ENCODE data around the gene RPS21.
A peak's percentile ranks its signal among the peaks of the same experiment; 100 is the strongest.

RPS21 gene

GRCh38 chr20:62378215-62378614 is 8.7 kb upstream of the RPS21 start:
- DNase-seq: no peak

GRCh38 chr20:62381202-62381797 is 5.6 kb upstream of the RPS21 start:
- DNase-seq: no peak

GRCh38 chr20:62381842-62382241 is 5.1 kb upstream of the RPS21 start:
- no peak for DNase-seq

- DNase-seq: peak in 10 of 14 donors; percentile 10 to 73 (median 36)
These were observed 4.4 kb upstream of the RPS21 start for GRCh38 chr20:62382306-62383198.

- no peak for DNase-seq
These were observed 463 bp downstream of the RPS21 start for GRCh38 chr20:62387219-62387913.

GRCh38 chr20:62387933-62388635 is 1.2 kb downstream of the RPS21 start:
- no peak for DNase-seq

- DNase-seq: no peak
These were observed 2.1 kb downstream of the RPS21 start for GRCh38 chr20:62388839-62389600.

- DNase-seq: no peak
These were observed 2.7 kb downstream of the RPS21 start for GRCh38 chr20:62389601-62390087.

GRCh38 chr20:62390317-62391164 is 3.6 kb downstream of the RPS21 start:
- DNase-seq: peak in 1 of 14 donors; percentile 64

- DNase-seq: peak in 2 of 14 donors; percentile 28 to 85
These were observed 4.5 kb downstream of the RPS21 start for GRCh38 chr20:62391165-62392076.

- no peak for DNase-seq
These were observed 5.1 kb downstream of the RPS21 start for GRCh38 chr20:62392077-62392418.

GRCh38 chr20:62392621-62393334 is 5.9 kb downstream of the RPS21 start:
- no peak for DNase-seq

- DNase-seq: no peak
These were observed 6.4 kb downstream of the RPS21 start for GRCh38 chr20:62393335-62393665.

- DNase-seq: no peak
These were observed 6.9 kb downstream of the RPS21 start for GRCh38 chr20:62393830-62394229.

GRCh38 chr20:62394248-62395245 is 7.6 kb downstream of the RPS21 start:
- DNase-seq: no peak

- DNase-seq: no peak
These were observed 8.7 kb downstream of the RPS21 start for GRCh38 chr20:62395311-62396242.
